ENCODE results near the gene TPST2. TPM values are rescaled to one million over a fixed set of nuclear protein-coding genes. Genes with fewer than 3 reads are reported as not detected.

The TPST2 gene
- total and polyA plus RNA-seq, 2 of the 4 experiments (the other 2 are of a cell fraction), result 42.5 to 63.6 TPM

GRCh38 chr22:26524870-26525269, 65.1 kb downstream of the TPST2 start:
- Histone ChIP-seq H3K9ac (ENCODE audit: low read depth, low read length) (no peak overlapping the region), H3K9me3 (ENCODE audit: control insufficient read depth, insufficient read depth, low read length) (no peaks in the 10 kb centered on the region), H3K79me1 (ENCODE audit: low read depth in 1 of 2, low read length in 2 of 2) (peaks cover 0 to 7% of the 10 kb centered on the region in 2 experiments; a peak in 2 of 4 replicates), H2BK15ac (ENCODE audit: low read depth, low read length) (no peak overlapping the region), H3K4me3 (ENCODE audit: insufficient read depth, low read depth, low read length) (no peak overlapping the region), H3K36me3 (ENCODE audit: control insufficient read depth, insufficient read depth, low read length) (peaks cover 14% of the 10 kb centered on the region), H2BK20ac (ENCODE audit: low read depth, low read length) (no peak overlapping the region), H3K27me3 (ENCODE audit: control insufficient read depth, insufficient read depth, low read length) (no peaks in the 10 kb centered on the region), H3K18ac (ENCODE audit: low read depth, low read length) (no peak overlapping the region), H4K8ac (ENCODE audit: low read depth in 2 of 2, low read length in 2 of 2) (no peak overlapping the region), H2BK120ac (ENCODE audit: low read depth, low read length) (no peak overlapping the region), H3K14ac (replicated peaks; ENCODE audit: low read depth, low read length) (no peak overlapping the region), H2AK9ac (replicated peaks; ENCODE audit: low read depth, low read length, poor library complexity) (no peak overlapping the region), H4K20me1 (ENCODE audit: insufficient read depth, low read length) (no peaks in the 10 kb centered on the region), H3K4me1 (ENCODE audit: control insufficient read depth, insufficient read depth, low read length) (no peaks in the 10 kb centered on the region), H3K56ac (ENCODE audit: extremely low read depth, insufficient read depth, low read length) (no peak overlapping the region), H3K23ac (ENCODE audit: low read depth, low read length) (no peak overlapping the region), H3K4me2 (ENCODE audit: low read depth, low read length) (no peak overlapping the region), H3K9me1 (ENCODE audit: insufficient read depth, low read length) (peaks cover 3% of the 10 kb centered on the region; the same call in 1 of the 2 replicates), H4K91ac (ENCODE audit: insufficient read depth, low read depth, low read length) (no peak overlapping the region), H4K5ac (ENCODE audit: low read depth, low read length) (no peak overlapping the region), H2BK5ac (ENCODE audit: low read depth, low read length, poor library complexity, severe bottlenecking) (no peak overlapping the region), H3K4ac (ENCODE audit: low read depth, low read length) (no peak overlapping the region), H3K27ac (ENCODE audit: insufficient read depth, low read length) (no peak overlapping the region), H2AK5ac (ENCODE audit: low read depth, low read length) (no peak overlapping the region), H2AFZ (replicated peaks; ENCODE audit: low read length, poor library complexity) (no peak overlapping the region)
- dilution Hi-C loops (cut with HindIII; ENCODE audit: low sequenced_read_pairs, unreplicated experiment) (no loop called here), intact Hi-C loops (cut with micrococcal nuclease) (no loop called here), in situ Hi-C loops (cut with MboI; ENCODE audit: low sequenced_read_pairs) (no loop called here)
- ChIA-PET POLR2A (ENCODE audit: unreplicated experiment) (no interaction called here), CTCF (no interaction called here)
- ATAC-seq (ENCODE audit: low read depth) (no peak), DNase-seq (no peak)
- no peak for TF ChIP-seq FOS (IDR thresholded peaks at IDR 0.05; ENCODE audit: low read depth, low read length)
- no peak for TF ChIP-seq BHLHE40 (IDR thresholded peaks at IDR 0.05; ENCODE audit: low read depth, low read length)
- no peak for TF ChIP-seq MXI1 (IDR thresholded peaks at IDR 0.05; ENCODE audit: borderline replicate concordance, low read depth, low read length)
- TF ChIP-seq MAZ (IDR thresholded peaks at IDR 0.05; ENCODE audit: borderline replicate concordance, low read depth, low read length), result no peak
- no peak for TF ChIP-seq RAD21 (IDR thresholded peaks at IDR 0.05; ENCODE audit: low read length)
- TF ChIP-seq CTCF (conservative IDR thresholded peaks at IDR 0.05; ENCODE audit: low read depth, low read length), result no peak
- TF ChIP-seq SMC3 (IDR thresholded peaks at IDR 0.05; ENCODE audit: low read depth, low read length), result no peak
- TF ChIP-seq USF2 (IDR thresholded peaks at IDR 0.05; ENCODE audit: low read depth, low read length), result no peak
- TF ChIP-seq CHD1 (IDR thresholded peaks at IDR 0.05; ENCODE audit: low read depth, low read length), result no peak
- TF ChIP-seq CEBPB (IDR thresholded peaks at IDR 0.05; ENCODE audit: low read depth, low read length), result no peak
- TF ChIP-seq RCOR1 (IDR thresholded peaks at IDR 0.05; ENCODE audit: insufficient replicate concordance, low read length), result no peak
- no peak for TF ChIP-seq RFX5 (IDR thresholded peaks at IDR 0.05; ENCODE audit: low read depth, low read length)
- TF ChIP-seq MAFK (IDR thresholded peaks at IDR 0.05; ENCODE audit: low read depth, low read length), result no peak
- TF ChIP-seq POLR2A (IDR thresholded peaks at IDR 0.05; ENCODE audit: low read depth, low read length), result no peak
- TF ChIP-seq NFE2L2 (IDR thresholded peaks at IDR 0.05; ENCODE audit: low read depth, low read length), result no peak
- TF ChIP-seq ELK1 (IDR thresholded peaks at IDR 0.05; ENCODE audit: borderline replicate concordance, low read depth, low read length), result no peak
- no CpG with 5 or more reads among the region's 4 CpGs for WGBS, 2 experiments (ENCODE audit: extremely low coverage in 2 of 2, insufficient read length in 1 of 2)
- BruUV-seq (replicated peaks), result no TSS peak
